K562 (cell line): ENCODE data around the gene THG1L. TPM values are rescaled to one million over a fixed set of nuclear protein-coding genes. Genes with fewer than 3 reads are reported as not detected.
A peak's percentile ranks its signal among the peaks of the same experiment; 100 is the strongest.

Experiments
- EP400 ChIP-seq: fragments of 450-650 bp; IDR thresholded peaks from 2 replicates; pipeline ENCODE4 v1.6.1; 2017; ENCODE audit warnings: antibody characterized with exemption, mild to moderate bottlenecking, moderate library complexity
- NCOA2 ChIP-seq, 2 experiments: fragments of 450-650 bp; IDR thresholded peaks; 2 replicates each; pipeline ENCODE4 v1.6.1; 2018; ENCODE audit warnings: mild to moderate bottlenecking in 2 of 2, moderate library complexity in 1 of 2; ENCODE audit not compliant: partially characterized antibody in 2 of 2
- NCOA6 ChIP-seq: fragments of 450-650 bp; IDR thresholded peaks from 2 replicates; pipeline ENCODE4 v1.6.1; 2017; ENCODE audit warnings: mild to moderate bottlenecking
- NFE2L1 ChIP-seq: fragments of 450-650 bp; IDR thresholded peaks from 2 replicates; pipeline ENCODE4 v1.6.1; 2016; ENCODE audit warnings: missing genetic modification characterization, low read depth, mild to moderate bottlenecking, missing compliant biosample characterization, moderate library complexity, borderline replicate concordance
- SMAD3 ChIP-seq: fragments of 450-650 bp; formaldehyde crosslinking; conservative IDR thresholded peaks from 2 replicates; pipeline ENCODE4 v1.4.0; 2020; ENCODE audit warnings: mild to moderate bottlenecking
- SRSF9 ChIP-seq: fragments of 200-400 bp; formaldehyde crosslinking; IDR thresholded peaks from 2 replicates; pipeline ENCODE4 v1.6.1; 2017; ENCODE audit warnings: low read depth, low read length, borderline replicate concordance
- ZC3H11A ChIP-seq: IDR thresholded peaks from 2 replicates; pipeline ENCODE4 v1.6.1; 2012; ENCODE audit warnings: low read depth, low read length, improper control_type of control experiment
- ZFP30 ChIP-seq: fragments of 250-450 bp; sonication (Bioruptor Pico); IDR thresholded peaks from 2 replicates; pipeline ENCODE4 v1.8.0; 2022; ENCODE audit warnings: moderate library complexity, mild to moderate bottlenecking, inconsistent platforms, borderline replicate concordance
- ZKSCAN3 ChIP-seq: fragments of 250-450 bp; sonication (Bioruptor Pico); IDR thresholded peaks from 2 replicates; pipeline ENCODE4 v1.4.0; 2020
- ZNF408 ChIP-seq: fragments of 250-450 bp; sonication (Bioruptor Pico); IDR thresholded peaks from 2 replicates; pipeline ENCODE4 v1.4.0; 2020; ENCODE audit warnings: low read depth, mild to moderate bottlenecking, moderate library complexity
- ZNF41 ChIP-seq: fragments of 250-450 bp; sonication (Bioruptor Pico); conservative IDR thresholded peaks from 2 replicates; pipeline ENCODE4 v1.4.0; 2020; ENCODE audit warnings: mild to moderate bottlenecking
- ZNF695 ChIP-seq: fragments of 450-650 bp; formaldehyde crosslinking; IDR thresholded peaks from 2 replicates; pipeline ENCODE4 v1.4.0; 2020; ENCODE audit warnings: mild to moderate bottlenecking, moderate library complexity
- polyA plus RNA-seq, 8 experiments: library from polyadenylated mRNA; depleted of rRNA in 4 of 8; stranded (reverse) in 5 of 8; unstranded in 3 of 8; fragments of >200 nt; fragmentation: Nextera tagmentation in 2 of 8; fragmentation: Illumina TruSeq in 1 of 8; extraction: Ambion mirVana in 2 of 8; extraction: Trizol in 1 of 8; gene quantifications; 2 replicates each; pipeline versions ENCODE4 v1.2.1 to v1.2.3, GENCODE V29; 2011 to 2014; ENCODE audit warnings: inconsistent platforms in 1 of 8, missing spikeins in 1 of 8
- total RNA-seq, 7 experiments: library from RNA; depleted of rRNA in 6 of 7; stranded (reverse); fragments of >200 nt in 6 of 7; fragmentation: Illumina TruSeq in 2 of 7; extraction: Trizol in 2 of 7; gene quantifications; 2 replicates each; pipeline versions ENCODE4 v1.2.1 to v1.2.3, GENCODE V29; 2011 to 2021; ENCODE audit warnings: low replicate concordance in 1 of 7
- TF ChIP-seq, protein P1 (sequence below): fragments of 450-650 bp; IDR thresholded peaks from 2 replicates; pipeline ENCODE4 v1.6.1; 2016; ENCODE audit warnings: antibody characterized with exemption
- TF ChIP-seq, protein P2 (sequence below): fragments of 250-450 bp; sonication (Bioruptor Pico); IDR thresholded peaks from 2 replicates; pipeline ENCODE4 v1.5.0; 2022; ENCODE audit warnings: mild to moderate bottlenecking
- TF ChIP-seq, protein P3 (sequence below): fragments of 450-650 bp; IDR thresholded peaks from 2 replicates; pipeline ENCODE4 v1.6.1; 2017; ENCODE audit warnings: antibody characterized with exemption
- TF ChIP-seq, protein P4 (sequence below), 2 experiments: fragments of 150-350 bp in 1 of 2; IDR thresholded peaks; 2 replicates each; pipeline ENCODE4 v1.6.1; 2012 to 2016; ENCODE audit warnings: low read depth in 2 of 2, low read length in 2 of 2, mild to moderate bottlenecking in 1 of 2, moderate library complexity in 1 of 2
- TF ChIP-seq, protein P5 (sequence below): sonication (generic); formaldehyde crosslinking; IDR thresholded peaks from 2 replicates; pipeline ENCODE4 v1.8.0; 2022; ENCODE audit warnings: mild to moderate bottlenecking, missing genetic modification reagents

THG1L gene
- total and polyA plus RNA-seq, 9 of the 15 experiments (the other 6 are each of a cell fraction or from before 2014, with no cell fraction given), result 21.8 to 40.7 (median 28.0) TPM

DNA sequence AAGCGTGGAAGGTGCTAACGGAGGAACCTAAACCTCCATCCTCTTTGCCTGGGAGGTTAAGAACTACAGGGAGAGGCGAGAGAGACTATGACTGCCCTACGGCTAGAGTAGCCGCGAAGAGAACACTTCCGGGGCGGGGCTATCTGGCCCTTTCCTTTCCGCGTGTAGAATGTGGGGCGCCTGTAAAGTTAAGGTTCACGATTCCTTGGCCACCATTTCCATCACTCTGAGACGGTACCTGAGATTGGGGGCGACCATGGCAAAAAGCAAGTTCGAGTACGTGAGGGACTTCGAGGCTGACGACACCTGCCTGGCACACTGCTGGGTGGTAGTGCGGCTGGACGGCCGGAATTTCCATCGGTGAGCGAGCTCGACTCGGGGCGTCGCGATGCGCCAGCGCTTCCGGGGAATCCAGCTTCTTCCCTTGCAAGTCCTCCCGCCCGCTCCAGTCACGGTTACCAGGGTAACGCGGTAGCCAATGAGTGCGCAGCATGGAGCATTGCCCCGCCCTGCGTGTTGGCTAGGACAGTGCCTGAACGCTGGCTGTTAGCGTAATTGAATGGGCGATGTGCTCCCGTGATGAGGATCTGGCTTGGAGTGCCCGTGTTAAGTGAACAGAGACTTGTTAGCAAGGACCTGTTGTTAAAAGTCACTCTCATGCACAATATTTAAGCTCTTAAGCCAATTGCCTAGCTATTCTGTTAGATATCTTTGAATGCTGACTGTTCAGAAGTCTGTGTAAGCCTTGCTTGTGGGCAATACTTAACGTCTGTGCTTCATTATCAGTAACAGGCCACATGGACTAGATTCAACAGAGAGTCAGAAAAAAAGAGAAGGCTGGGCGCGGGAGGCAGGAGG, at the start of gene THG1L (continued):
- TF ChIP-seq, protein P1, sequence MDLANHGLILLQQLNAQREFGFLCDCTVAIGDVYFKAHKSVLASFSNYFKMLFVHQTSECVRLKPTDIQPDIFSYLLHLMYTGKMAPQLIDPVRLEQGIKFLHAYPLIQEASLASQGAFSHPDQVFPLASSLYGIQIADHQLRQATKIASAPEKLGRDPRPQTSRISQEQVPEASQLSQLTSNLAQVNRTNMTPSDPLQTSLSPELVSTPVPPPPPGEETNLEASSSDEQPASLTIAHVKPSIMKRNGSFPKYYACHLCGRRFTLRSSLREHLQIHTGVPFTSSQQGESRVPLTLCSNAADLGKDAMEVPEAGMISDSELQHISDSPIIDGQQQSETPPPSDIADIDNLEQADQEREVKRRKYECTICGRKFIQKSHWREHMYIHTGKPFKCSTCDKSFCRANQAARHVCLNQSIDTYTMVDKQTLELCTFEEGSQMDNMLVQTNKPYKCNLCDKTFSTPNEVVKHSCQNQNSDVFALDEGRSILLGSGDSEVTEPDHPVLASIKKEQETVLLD, result 0 out of 2 replicates have a peak, but pooled peaks have one; percentile 8
- TF ChIP-seq NCOA6 (no peak; the same call in 1 of the 2 replicates), ZC3H11A (no peak), NFE2L1 (tag) (no peak), ZKSCAN3 (CRISPR knock-in tag) (no peak), ZNF408 (CRISPR knock-in tag) (no peak), SMAD3 (CRISPR knock-in tag) (no peak), ZFP30 (CRISPR knock-in tag) (no peak), ZNF41 (CRISPR knock-in tag) (no peak), EP400 (peak; percentile 98), NCOA2 (IDR thresholded peaks at IDR 0.05; ENCODE audit: partially characterized antibody in 2 of 2) (no peak), ZNF695 (CRISPR knock-in tag) (no peak), SRSF9 (no peak)
- TF ChIP-seq, protein P2, sequence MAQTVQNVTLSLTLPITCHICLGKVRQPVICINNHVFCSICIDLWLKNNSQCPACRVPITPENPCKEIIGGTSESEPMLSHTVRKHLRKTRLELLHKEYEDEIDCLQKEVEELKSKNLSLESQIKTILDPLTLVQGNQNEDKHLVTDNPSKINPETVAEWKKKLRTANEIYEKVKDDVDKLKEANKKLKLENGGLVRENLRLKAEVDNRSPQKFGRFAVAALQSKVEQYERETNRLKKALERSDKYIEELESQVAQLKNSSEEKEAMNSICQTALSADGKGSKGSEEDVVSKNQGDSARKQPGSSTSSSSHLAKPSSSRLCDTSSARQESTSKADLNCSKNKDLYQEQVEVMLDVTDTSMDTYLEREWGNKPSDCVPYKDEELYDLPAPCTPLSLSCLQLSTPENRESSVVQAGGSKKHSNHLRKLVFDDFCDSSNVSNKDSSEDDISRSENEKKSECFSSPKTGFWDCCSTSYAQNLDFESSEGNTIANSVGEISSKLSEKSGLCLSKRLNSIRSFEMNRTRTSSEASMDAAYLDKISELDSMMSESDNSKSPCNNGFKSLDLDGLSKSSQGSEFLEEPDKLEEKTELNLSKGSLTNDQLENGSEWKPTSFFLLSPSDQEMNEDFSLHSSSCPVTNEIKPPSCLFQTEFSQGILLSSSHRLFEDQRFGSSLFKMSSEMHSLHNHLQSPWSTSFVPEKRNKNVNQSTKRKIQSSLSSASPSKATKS (CRISPR knock-in tag), result no peak
- TF ChIP-seq, protein P3, sequence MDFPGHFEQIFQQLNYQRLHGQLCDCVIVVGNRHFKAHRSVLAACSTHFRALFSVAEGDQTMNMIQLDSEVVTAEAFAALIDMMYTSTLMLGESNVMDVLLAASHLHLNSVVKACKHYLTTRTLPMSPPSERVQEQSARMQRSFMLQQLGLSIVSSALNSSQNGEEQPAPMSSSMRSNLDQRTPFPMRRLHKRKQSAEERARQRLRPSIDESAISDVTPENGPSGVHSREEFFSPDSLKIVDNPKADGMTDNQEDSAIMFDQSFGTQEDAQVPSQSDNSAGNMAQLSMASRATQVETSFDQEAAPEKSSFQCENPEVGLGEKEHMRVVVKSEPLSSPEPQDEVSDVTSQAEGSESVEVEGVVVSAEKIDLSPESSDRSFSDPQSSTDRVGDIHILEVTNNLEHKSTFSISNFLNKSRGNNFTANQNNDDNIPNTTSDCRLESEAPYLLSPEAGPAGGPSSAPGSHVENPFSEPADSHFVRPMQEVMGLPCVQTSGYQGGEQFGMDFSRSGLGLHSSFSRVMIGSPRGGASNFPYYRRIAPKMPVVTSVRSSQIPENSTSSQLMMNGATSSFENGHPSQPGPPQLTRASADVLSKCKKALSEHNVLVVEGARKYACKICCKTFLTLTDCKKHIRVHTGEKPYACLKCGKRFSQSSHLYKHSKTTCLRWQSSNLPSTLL, result no peak
- TF ChIP-seq, protein P4, sequence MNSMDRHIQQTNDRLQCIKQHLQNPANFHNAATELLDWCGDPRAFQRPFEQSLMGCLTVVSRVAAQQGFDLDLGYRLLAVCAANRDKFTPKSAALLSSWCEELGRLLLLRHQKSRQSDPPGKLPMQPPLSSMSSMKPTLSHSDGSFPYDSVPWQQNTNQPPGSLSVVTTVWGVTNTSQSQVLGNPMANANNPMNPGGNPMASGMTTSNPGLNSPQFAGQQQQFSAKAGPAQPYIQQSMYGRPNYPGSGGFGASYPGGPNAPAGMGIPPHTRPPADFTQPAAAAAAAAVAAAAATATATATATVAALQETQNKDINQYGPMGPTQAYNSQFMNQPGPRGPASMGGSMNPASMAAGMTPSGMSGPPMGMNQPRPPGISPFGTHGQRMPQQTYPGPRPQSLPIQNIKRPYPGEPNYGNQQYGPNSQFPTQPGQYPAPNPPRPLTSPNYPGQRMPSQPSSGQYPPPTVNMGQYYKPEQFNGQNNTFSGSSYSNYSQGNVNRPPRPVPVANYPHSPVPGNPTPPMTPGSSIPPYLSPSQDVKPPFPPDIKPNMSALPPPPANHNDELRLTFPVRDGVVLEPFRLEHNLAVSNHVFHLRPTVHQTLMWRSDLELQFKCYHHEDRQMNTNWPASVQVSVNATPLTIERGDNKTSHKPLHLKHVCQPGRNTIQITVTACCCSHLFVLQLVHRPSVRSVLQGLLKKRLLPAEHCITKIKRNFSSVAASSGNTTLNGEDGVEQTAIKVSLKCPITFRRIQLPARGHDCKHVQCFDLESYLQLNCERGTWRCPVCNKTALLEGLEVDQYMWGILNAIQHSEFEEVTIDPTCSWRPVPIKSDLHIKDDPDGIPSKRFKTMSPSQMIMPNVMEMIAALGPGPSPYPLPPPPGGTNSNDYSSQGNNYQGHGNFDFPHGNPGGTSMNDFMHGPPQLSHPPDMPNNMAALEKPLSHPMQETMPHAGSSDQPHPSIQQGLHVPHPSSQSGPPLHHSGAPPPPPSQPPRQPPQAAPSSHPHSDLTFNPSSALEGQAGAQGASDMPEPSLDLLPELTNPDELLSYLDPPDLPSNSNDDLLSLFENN (IDR thresholded peaks at IDR 0.05; ENCODE audit: low read depth in 2 of 2, low read length in 2 of 2), result no peak; a peak in 1 of 4 replicates
- TF ChIP-seq, protein P5, sequence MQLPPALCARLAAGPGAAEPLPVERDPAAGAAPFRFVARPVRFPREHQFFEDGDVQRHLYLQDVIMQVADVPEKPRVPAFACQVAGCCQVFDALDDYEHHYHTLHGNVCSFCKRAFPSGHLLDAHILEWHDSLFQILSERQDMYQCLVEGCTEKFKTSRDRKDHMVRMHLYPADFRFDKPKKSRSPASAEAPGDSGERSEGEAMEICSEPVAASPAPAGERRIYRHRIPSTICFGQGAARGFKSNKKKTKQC (CRISPR knock-in tag), result no peak
